H1 (cell line): ENCODE measurements around the gene RYR3. TPM values are rescaled to one million over a fixed set of nuclear protein-coding genes. Genes with fewer than 3 reads are reported as not detected.

ENCODE experiments used
- CTCF ChIA-PET: fragments of 300-600 bp; sonication (Branson Sonifier 250); formaldehyde crosslinking; loops from one replicate; lab custom pipeline; 2021; ENCODE audit not compliant: partially characterized antibody; lab: Charles Lee
- POLR2A ChIA-PET: fragments of 300-600 bp; sonication (Branson Sonifier 250); formaldehyde crosslinking; loops from one replicate; lab custom pipeline; 2021; ENCODE audit warnings: inconsistent platforms; ENCODE audit not compliant: partially characterized antibody; lab: Charles Lee
- DNase-seq, 2 experiments: peaks; one replicate each; pipeline versions ENCODE4 v3.0.0 to v3.0.0-alpha.2; 2010 to 2022; ENCODE audit warnings: low spot score in 2 of 2, low read depth in 1 of 2, mixed read lengths in 1 of 2
- FAIRE-seq: peaks from 2 replicates; lab custom pipeline; 2011; peaks lifted over from hg19 to GRCh38; lab: Jason Lieb, UNC
- H2AFZ ChIP-seq: 2 replicates; pipeline ENCODE4 v1.8.1; 2012; ENCODE audit warnings: low read length, inconsistent platforms
- H2AK5ac ChIP-seq: 2 replicates; pipeline ENCODE4 v1.6.1; 2013; ENCODE audit warnings: low read depth, low read length
- H2BK120ac ChIP-seq: replicated peaks from 2 replicates; pipeline ENCODE3; 2013; ENCODE audit warnings: low read depth, low read length, inconsistent platforms
- H2BK12ac ChIP-seq: 2 replicates; pipeline ENCODE4 v1.6.1; 2013; ENCODE audit warnings: low read depth, low read length
- H2BK15ac ChIP-seq: 2 replicates; pipeline ENCODE4 v1.6.1; 2013; ENCODE audit warnings: low read length
- H2BK20ac ChIP-seq: 2 replicates; pipeline ENCODE4 v1.6.1; 2013; ENCODE audit warnings: low read length
- H2BK5ac ChIP-seq: 2 replicates; pipeline ENCODE4 v1.6.1; 2013; ENCODE audit warnings: low read depth, low read length
- H3K14ac ChIP-seq: 2 replicates; pipeline ENCODE4 v1.6.1; 2013; ENCODE audit warnings: inconsistent platforms; ENCODE audit not compliant: insufficient read length
- H3K18ac ChIP-seq: 2 replicates; pipeline ENCODE4 v1.6.1; 2013; ENCODE audit warnings: low read length; ENCODE audit errors: extremely low read depth
- H3K23ac ChIP-seq: 2 replicates; pipeline ENCODE4 v1.6.1; 2013; ENCODE audit warnings: inconsistent platforms; ENCODE audit not compliant: insufficient read length
- H3K23me2 ChIP-seq: 2 replicates; pipeline ENCODE4 v1.6.1; 2013; ENCODE audit warnings: low read depth, low read length
- H3K27ac ChIP-seq: 2 replicates; pipeline ENCODE4 v1.6.1; 2011; ENCODE audit warnings: low read depth, low read length, inconsistent platforms
- H3K27me3 ChIP-seq, 4 experiments: replicated peaks in 1 of 4; 1 replicate in 1 of 4; 2 replicates in 3 of 4; pipeline versions ENCODE4 v1.6.1 to v1.8.1; 2011 to 2013; ENCODE audit warnings: low read length in 3 of 4, mild to moderate bottlenecking in 3 of 4, inconsistent platforms in 2 of 4, mixed read lengths in 2 of 4, moderate library complexity in 1 of 4; ENCODE audit not compliant: control insufficient read depth in 3 of 4, insufficient read depth in 3 of 4; ENCODE audit errors: extremely low read depth in 1 of 4
- H3K36me3 ChIP-seq, 4 experiments: 2 replicates each; pipeline versions ENCODE4 v1.6.1 to v1.8.1; 2011 to 2013; ENCODE audit warnings: mild to moderate bottlenecking in 4 of 4, low read length in 3 of 4, moderate library complexity in 2 of 4, control low read depth in 1 of 4, inconsistent platforms in 1 of 4; ENCODE audit not compliant: insufficient read depth in 4 of 4, control insufficient read depth in 2 of 4
- H3K4ac ChIP-seq: replicated peaks from 2 replicates; pipeline ENCODE3; 2013; ENCODE audit warnings: low read length, low read depth, mixed read lengths, inconsistent platforms; ENCODE audit not compliant: insufficient read length
- H3K4me1 ChIP-seq, 4 experiments: replicated peaks in 1 of 4; 1 replicate in 1 of 4; 2 replicates in 3 of 4; pipeline versions ENCODE4 v1.6.1 to v1.8.1; 2011 to 2013; ENCODE audit warnings: low read length in 3 of 4, inconsistent platforms in 2 of 4, mixed read lengths in 1 of 4; ENCODE audit not compliant: insufficient read depth in 4 of 4, control insufficient read depth in 3 of 4
- H3K4me2 ChIP-seq, 2 experiments: 2 replicates each; pipeline versions ENCODE4 v1.6.1 to v1.8.1; 2011 to 2013; ENCODE audit warnings: low read depth in 2 of 2, low read length in 2 of 2, control low read depth in 1 of 2, inconsistent platforms in 1 of 2, mild to moderate bottlenecking in 1 of 2; ENCODE audit not compliant: insufficient read depth in 1 of 2
- H3K4me3 ChIP-seq, 4 experiments: fragments of 200-600, 300-600 bp in 1 of 4; sonication (generic), shearing (Covaris generic), sonication (Bioruptor Twin) in 1 of 4; 2 replicates each; pipeline versions ENCODE4 v1.5.1 to v1.8.1; 2011 to 2016; ENCODE audit warnings: low read length in 4 of 4, low read depth in 3 of 4, control low read depth in 2 of 4, inconsistent platforms in 2 of 4, mild to moderate bottlenecking in 2 of 4, mixed read lengths in 1 of 4, moderate library complexity in 1 of 4; ENCODE audit not compliant: insufficient read depth in 2 of 4; ENCODE audit errors: extremely low read depth in 1 of 4
- H3K56ac ChIP-seq: replicated peaks from 2 replicates; pipeline ENCODE3; 2013; ENCODE audit warnings: low read depth, mild to moderate bottlenecking, mixed read lengths, low read length, inconsistent platforms; ENCODE audit not compliant: insufficient read length
- H3K79me1 ChIP-seq: 2 replicates; pipeline ENCODE4 v1.6.1; 2013; ENCODE audit warnings: low read depth, low read length, control low read depth
- H3K79me2 ChIP-seq, 2 experiments: 2 replicates each; pipeline versions ENCODE4 v1.6.1 to v1.8.1; 2012 to 2013; ENCODE audit warnings: low read length in 2 of 2, mild to moderate bottlenecking in 2 of 2, inconsistent platforms in 1 of 2; ENCODE audit not compliant: insufficient read depth in 2 of 2, control insufficient read depth in 1 of 2
- H3K9ac ChIP-seq, 4 experiments: replicated peaks in 1 of 4; 1 replicate in 1 of 4; 2 replicates in 3 of 4; pipeline versions ENCODE4 v1.6.1 to v1.8.1; 2011 to 2013; ENCODE audit warnings: low read depth in 3 of 4, low read length in 3 of 4, control low read depth in 2 of 4, mild to moderate bottlenecking in 2 of 4, moderate library complexity in 2 of 4, inconsistent platforms in 1 of 4; ENCODE audit errors: extremely low read depth in 1 of 4
- H3K9me3 ChIP-seq, 2 experiments: 2 replicates each; pipeline versions ENCODE4 v1.6.1 to v1.8.1; 2012 to 2013; ENCODE audit warnings: mild to moderate bottlenecking in 2 of 2, moderate library complexity in 2 of 2, control low read depth in 1 of 2, inconsistent platforms in 1 of 2, low read depth in 1 of 2, low read length in 1 of 2, mixed read lengths in 1 of 2; ENCODE audit not compliant: insufficient read depth in 2 of 2
- H4K20me1 ChIP-seq, 2 experiments: replicated peaks in 1 of 2; 2 replicates each; pipeline versions ENCODE3 to v1.8.1; 2011 to 2013; ENCODE audit warnings: inconsistent platforms in 2 of 2, low read length in 2 of 2, mild to moderate bottlenecking in 1 of 2; ENCODE audit not compliant: insufficient read depth in 2 of 2, control insufficient read depth in 1 of 2
- H4K5ac ChIP-seq: 2 replicates; pipeline ENCODE4 v1.6.1; 2013; ENCODE audit warnings: low read length, low read depth, mixed read lengths, inconsistent platforms; ENCODE audit not compliant: insufficient read length
- H4K8ac ChIP-seq: 2 replicates; pipeline ENCODE4 v1.8.0; 2013; ENCODE audit warnings: mild to moderate bottlenecking, moderate library complexity, low read length, inconsistent platforms; ENCODE audit not compliant: insufficient read depth; ENCODE audit errors: extremely low read depth
- H4K91ac ChIP-seq: replicated peaks from 2 replicates; pipeline ENCODE3; 2013; ENCODE audit warnings: low read length, mixed read lengths, inconsistent platforms; ENCODE audit not compliant: insufficient read length
- ATF3 ChIP-seq: IDR thresholded peaks from 2 replicates; pipeline ENCODE4 v1.6.1; 2011; ENCODE audit warnings: low read depth, mild to moderate bottlenecking, low read length; ENCODE audit not compliant: insufficient read depth
- EZH2 ChIP-seq: fragments of 200-600 bp; sonication (generic); IDR thresholded peaks from 2 replicates; pipeline ENCODE4 v1.7.1; 2012; ENCODE audit warnings: low read depth, mild to moderate bottlenecking, moderate library complexity, low read length, inconsistent platforms; ENCODE audit not compliant: severe bottlenecking
- JUN ChIP-seq: IDR thresholded peaks from 2 replicates; pipeline ENCODE4 v1.6.1; 2011; ENCODE audit warnings: low read depth, mild to moderate bottlenecking, improper control_type of control experiment, low read length
- RAD21 ChIP-seq, 2 experiments: IDR thresholded peaks in 1 of 2; conservative IDR thresholded peaks in 1 of 2; 2 replicates each; pipeline ENCODE4 v1.6.1; 2011; ENCODE audit warnings: low read depth in 2 of 2, low read length in 2 of 2, improper control_type of control experiment in 1 of 2, inconsistent platforms in 1 of 2, mild to moderate bottlenecking in 1 of 2, moderate library complexity in 1 of 2
- RNF2 ChIP-seq: fragments of 200-900, 300-1000 bp; sonication (generic); IDR thresholded peaks from 2 replicates; pipeline ENCODE4 v1.7.1; 2016; ENCODE audit warnings: borderline replicate concordance, low read depth, mild to moderate bottlenecking, antibody characterized with exemption, low read length; ENCODE audit not compliant: poor library complexity, severe bottlenecking; ENCODE audit errors: missing control alignments
- SP1 ChIP-seq: IDR thresholded peaks from 2 replicates; pipeline ENCODE4 v1.6.1; 2011; ENCODE audit warnings: low read depth, low read length
- SP2 ChIP-seq: IDR thresholded peaks from 2 replicates; pipeline ENCODE4 v1.6.1; 2012; ENCODE audit warnings: mild to moderate bottlenecking, low read length, inconsistent platforms
- TEAD4 ChIP-seq: IDR thresholded peaks from 2 replicates; pipeline ENCODE4 v1.6.1; 2012; ENCODE audit warnings: low read depth, low read length, inconsistent platforms, mixed read lengths
- YY1 ChIP-seq: IDR thresholded peaks from 2 replicates; pipeline ENCODE4 v1.6.1; 2011; ENCODE audit warnings: low read depth, mild to moderate bottlenecking, low read length
- WGBS, 2 experiments: shearing (Covaris generic) in 1 of 2; methylation state at CpG; one replicate each; pipeline versions ENCODE4 v1.1.6 to v1.1.7; 2013 to 2015; ENCODE audit warnings: low lambda C conversion rate in 2 of 2, mixed read lengths in 2 of 2, inconsistent platforms in 1 of 2, low coverage in 1 of 2, missing lambda C conversion rate in 1 of 2; ENCODE audit not compliant: insufficient replicate concordance in 2 of 2, insufficient coverage in 1 of 2, insufficient read length in 1 of 2; ENCODE audit errors: extremely low coverage in 1 of 2, missing lambda C conversion rate in 1 of 2; 5-methylcytosine and 5-hydroxymethylcytosine counted together
- polyA plus RNA-seq, 7 experiments: library from polyadenylated mRNA; depleted of rRNA in 3 of 7; stranded (reverse) in 5 of 7; unstranded in 2 of 7; fragments of >200 nt in 5 of 7; fragments of 200-250 nt in 2 of 7; gene quantifications; 1 replicate in 5 of 7; 2 replicates in 1 of 7; 4 replicates in 1 of 7; pipeline versions ENCODE4 v1.2.1 to v1.2.3, GENCODE V29; 2011 to 2013; ENCODE audit warnings: missing spikeins in 2 of 7, mixed read lengths in 2 of 7
- total RNA-seq: library from RNA; stranded (reverse); fragmentation: NEBNext Ultra II Directional; extraction: Animal tissue kit (Norgen Biotek cat#: 25700); gene quantifications from 2 replicates; pipeline ENCODE4 v1.2.1, GENCODE V29; 2021

RYR3 gene
- total and polyA plus RNA-seq, 2 of the 8 experiments (the other 6 are each of a cell fraction or from before 2014, with no cell fraction given) = 0.33 to 3.4 TPM

DNA sequence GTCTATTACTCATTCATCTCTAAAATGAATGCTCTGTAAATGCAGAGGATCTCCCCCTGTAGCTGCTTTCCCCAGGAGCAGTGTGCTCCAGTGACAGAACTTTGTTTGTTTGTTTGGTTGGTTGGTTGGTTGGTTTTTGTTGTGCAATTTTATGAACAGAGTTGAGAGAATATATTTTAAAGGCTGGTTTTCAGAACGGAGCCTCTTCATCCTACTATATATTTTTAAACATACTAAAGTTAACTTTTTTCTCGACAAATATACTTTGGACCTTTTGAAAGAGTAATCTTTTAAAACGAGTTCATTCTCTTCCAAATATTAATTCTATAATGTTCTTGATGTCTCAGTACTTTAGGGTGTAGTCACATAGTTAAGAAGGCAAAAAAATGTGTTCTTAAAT is 20.2 kb downstream of the RYR3 start:
- Histone ChIP-seq H3K4me1 (no peaks in the 10 kb centered on the region), H3K9ac (no peak overlapping the region), H3K23me2 (no peaks in the 10 kb centered on the region), H3K4me2 (no peak overlapping the region), H4K8ac (no peak overlapping the region), H2AK5ac (no peak overlapping the region), H3K56ac (no peak overlapping the region), H3K27me3 (no peaks in the 10 kb centered on the region), H4K5ac (no peak overlapping the region), H3K79me1 (no peaks in the 10 kb centered on the region), H3K4ac (no peak overlapping the region), H3K36me3 (no peaks in the 10 kb centered on the region), H3K79me2 (no peaks in the 10 kb centered on the region), H3K9me3 (no peaks in the 10 kb centered on the region), H3K18ac (no peak overlapping the region), H2BK120ac (no peak overlapping the region), H3K23ac (no peak overlapping the region), H2BK20ac (no peak overlapping the region), H3K27ac (no peak overlapping the region), H2AFZ (no peak overlapping the region), H3K4me3 (no peak overlapping the region), H4K20me1 (no peaks in the 10 kb centered on the region), H3K14ac (no peak overlapping the region), H2BK5ac (no peak overlapping the region), H2BK15ac (no peak overlapping the region), H4K91ac (no peak overlapping the region), H2BK12ac (no peak overlapping the region)
- ChIA-PET POLR2A (no interaction called here), CTCF (interaction anchor here (1.0 kb wide), 1 partner anchor 38 kb away, joined by 3 read pairs; no protein-coding TSS in a partner anchor)
- 87% methylated on average over 3 of the region's 3 CpGs; no CpG with 5 or more reads in 1 of the 2 experiments for WGBS, 2 experiments
- no peak for DNase-seq
- no peak for FAIRE-seq
- TF ChIP-seq SP1 (no peak), EZH2 (no peak), TEAD4 (no peak), JUN (no peak), YY1 (no peak), SP2 (no peak), RNF2 (no peak), ATF3 (no peak), RAD21 (IDR thresholded peaks at IDR 0.05 in 1 of 2, conservative IDR thresholded peaks at IDR 0.05 in 1 of 2; ENCODE audit: low read depth in 2 of 2, low read length in 2 of 2) (no peak)
